GM12801 (cell line): Measurements from ENCODE around the gene MAP7.

Experiments
- CTCF ChIP-seq: IDR thresholded peaks from one replicate; pipeline ENCODE4 v1.5.1; 2011; ENCODE audit warnings: control low read depth; ENCODE audit not compliant: insufficient read length; ENCODE audit errors: extremely low read depth

The MAP7 gene

GRCh38 chr6:136359851-136360250 lies 190.4 kb downstream of the MAP7 start:
- TF ChIP-seq CTCF: no peak

- TF ChIP-seq CTCF: no peak
These were observed 198.6 kb downstream of the MAP7 start for GRCh38 chr6:136351518-136352110.

GRCh38 chr6:136350914-136351313 lies 199.3 kb downstream of the MAP7 start:
- TF ChIP-seq CTCF: no peak

- TF ChIP-seq CTCF: no peak
These were observed 202.4 kb downstream of the MAP7 start for GRCh38 chr6:136347847-136348246.

GRCh38 chr6:136345145-136345544 lies 205.1 kb downstream of the MAP7 start:
- no peak for TF ChIP-seq CTCF

GRCh38 chr6:136344420-136344819 lies 205.8 kb downstream of the MAP7 start:
- no peak for TF ChIP-seq CTCF

- TF ChIP-seq CTCF: no peak
These were observed 206.5 kb downstream of the MAP7 start for GRCh38 chr6:136343700-136344099.
